ENCODE measurements around the gene TMEM212.
A peak's percentile ranks its signal among the peaks of the same experiment; 100 is the strongest.

DNA sequence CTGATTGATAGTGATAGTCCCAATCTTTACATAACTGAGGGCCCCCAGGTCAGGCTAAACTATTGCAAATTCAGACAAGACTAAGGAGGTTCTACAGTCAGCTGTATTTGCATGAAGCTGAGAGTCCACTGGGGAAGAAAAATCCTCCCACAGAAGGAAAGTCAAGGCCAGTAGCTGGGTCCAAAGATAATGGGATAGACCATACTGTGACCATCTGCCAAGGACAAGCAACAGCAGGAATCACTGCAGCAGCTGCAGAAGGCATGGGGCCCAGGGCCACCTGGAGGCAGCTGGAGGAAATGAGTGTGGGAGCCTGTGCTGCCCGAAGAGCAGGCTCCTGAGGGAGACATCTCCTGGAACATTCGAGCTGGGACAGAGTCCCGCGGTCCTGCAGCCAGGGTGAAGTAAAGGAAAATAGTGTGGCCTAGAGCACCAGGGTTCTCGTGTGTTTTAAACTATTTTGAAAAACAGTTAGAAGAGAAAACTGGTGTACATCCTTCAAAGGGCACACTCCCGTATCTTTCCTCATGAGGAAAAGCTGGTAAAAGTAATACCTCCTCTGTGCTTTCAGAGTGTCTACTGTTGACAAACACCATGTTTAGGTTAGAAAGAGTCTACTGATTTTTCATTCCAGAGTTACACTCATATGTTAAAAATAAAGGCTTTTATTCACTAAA, 13.2 kb upstream of the TMEM212 start:
- TF ChIP-seq CTCF (IDR thresholded peaks at IDR 0.05; ENCODE audit: insufficient read depth, low read length) (peak; percentile 46), POLR2AphosphoS5 (IDR thresholded peaks at IDR 0.05; ENCODE audit: low read depth) (no peak)
